Liver (tissue), 9 donors: ENCODE results near the gene MAPRE3. TPM values are rescaled to one million over a fixed set of nuclear protein-coding genes. Genes with fewer than 3 reads are reported as not detected.

ENCODE experiments used
- DNase-seq: peaks from one replicate; pipeline ENCODE4 v3.0.0-alpha.2; 2017; ENCODE audit warnings: low spot score
- H3K27ac ChIP-seq, 2 donors: one replicate each; pipeline ENCODE4 v1.7.0; 2013; ENCODE audit warnings: inconsistent platforms in 2 of 2, low read length in 2 of 2, control low read depth in 1 of 2, low read depth in 1 of 2, mild to moderate bottlenecking in 1 of 2
- H3K27me3 ChIP-seq, 4 donors: one replicate each; pipeline versions ENCODE4 v1.6.1 to v1.7.0; 2013; ENCODE audit warnings: low read length in 3 of 4, inconsistent platforms in 1 of 4, mild to moderate bottlenecking in 1 of 4, moderate library complexity in 1 of 4; ENCODE audit not compliant: control insufficient read depth in 4 of 4, insufficient read depth in 4 of 4
- H3K36me3 ChIP-seq, 4 donors: one replicate each; pipeline versions ENCODE4 v1.6.1 to v1.7.0; 2013; ENCODE audit warnings: low read length in 3 of 4, mild to moderate bottlenecking in 3 of 4, low read depth in 1 of 4, moderate library complexity in 1 of 4; ENCODE audit not compliant: control insufficient read depth in 4 of 4, insufficient read depth in 3 of 4
- H3K4me1 ChIP-seq, 4 donors: one replicate each; pipeline versions ENCODE4 v1.6.1 to v1.7.0; 2013; ENCODE audit warnings: low read length in 3 of 4, mild to moderate bottlenecking in 3 of 4, moderate library complexity in 1 of 4; ENCODE audit not compliant: control insufficient read depth in 4 of 4, insufficient read depth in 4 of 4
- H3K4me3 ChIP-seq, 3 donors: one replicate each; pipeline versions ENCODE4 v1.6.1 to v1.7.0; 2013; ENCODE audit warnings: low read length in 3 of 3, control low read depth in 1 of 3, low read depth in 1 of 3, mild to moderate bottlenecking in 1 of 3
- H3K9ac ChIP-seq, 2 donors: one replicate each; pipeline ENCODE4 v1.7.0; 2013; ENCODE audit warnings: low read length in 2 of 2, mild to moderate bottlenecking in 2 of 2, moderate library complexity in 2 of 2, control low read depth in 1 of 2, low read depth in 1 of 2
- H3K9me3 ChIP-seq, 4 donors: one replicate each; pipeline versions ENCODE4 v1.6.1 to v1.7.0; 2013; ENCODE audit warnings: low read length in 3 of 4; ENCODE audit not compliant: control insufficient read depth in 4 of 4
- ATF3 ChIP-seq: IDR thresholded peaks from 2 replicates; pipeline ENCODE4 v1.6.1; 2016; ENCODE audit warnings: antibody characterized with exemption
- CTCF ChIP-seq: fragments of 150-350 bp; IDR thresholded peaks from 2 replicates; pipeline ENCODE4 v1.5.1; 2017; ENCODE audit warnings: improper control_type of control experiment, low read depth, low read length; ENCODE audit not compliant: missing input control
- EGR1 ChIP-seq, 2 donors: IDR thresholded peaks; 2 replicates each; pipeline ENCODE4 v1.6.1; 2016 to 2018; ENCODE audit warnings: antibody characterized with exemption in 2 of 2, low read depth in 2 of 2
- FOXA1 ChIP-seq: IDR thresholded peaks from 2 replicates; pipeline ENCODE4 v1.6.1; 2016; ENCODE audit warnings: antibody characterized with exemption
- FOXA2 ChIP-seq: IDR thresholded peaks from 2 replicates; pipeline ENCODE4 v1.6.1; 2016; ENCODE audit warnings: antibody characterized with exemption
- HNF4A ChIP-seq, 2 donors: conservative IDR thresholded peaks; 2 replicates each; pipeline ENCODE4 v1.6.1; 2016; ENCODE audit warnings: antibody characterized with exemption in 2 of 2, mild to moderate bottlenecking in 2 of 2
- HNF4G ChIP-seq: IDR thresholded peaks from 2 replicates; pipeline ENCODE4 v1.6.1; 2016; ENCODE audit warnings: antibody characterized with exemption
- JUND ChIP-seq, 2 donors: IDR thresholded peaks; 2 replicates each; pipeline ENCODE4 v1.6.1; 2016; ENCODE audit warnings: antibody characterized with exemption in 2 of 2
- MAX ChIP-seq: IDR thresholded peaks from 2 replicates; pipeline ENCODE4 v1.6.1; 2016; ENCODE audit warnings: antibody characterized with exemption
- NR2F2 ChIP-seq: IDR thresholded peaks from 2 replicates; pipeline ENCODE4 v1.6.1; 2016; ENCODE audit warnings: antibody characterized with exemption
- RAD21 ChIP-seq, 2 donors: IDR thresholded peaks; 2 replicates each; pipeline ENCODE4 v1.6.1; 2016; ENCODE audit warnings: antibody characterized with exemption in 2 of 2, mild to moderate bottlenecking in 2 of 2
- RXRA ChIP-seq, 2 donors: IDR thresholded peaks; 2 replicates each; pipeline ENCODE4 v1.6.1; 2017 to 2018; ENCODE audit warnings: antibody characterized with exemption in 2 of 2, mild to moderate bottlenecking in 1 of 2
- SP1 ChIP-seq: IDR thresholded peaks from 2 replicates; pipeline ENCODE4 v1.6.1; 2018; ENCODE audit warnings: antibody characterized with exemption, mild to moderate bottlenecking
- YY1 ChIP-seq: IDR thresholded peaks from 2 replicates; pipeline ENCODE4 v1.6.1; 2016; ENCODE audit warnings: antibody characterized with exemption, mild to moderate bottlenecking
- ZBTB33 ChIP-seq: IDR thresholded peaks from 2 replicates; pipeline ENCODE4 v1.6.1; 2016; ENCODE audit warnings: antibody characterized with exemption
- WGBS: extraction: QIAGEN DNeasy Blood & Tissue Kit; methylation state at CpG from one replicate; pipeline ENCODE4 v1.1.7; 2013; 5-methylcytosine and 5-hydroxymethylcytosine counted together
- polyA plus RNA-seq, 2 donors: library from polyadenylated mRNA; stranded (reverse) in 1 of 2; unstranded in 1 of 2; fragments of 200-250 nt in 1 of 2; fragments of >200 nt in 1 of 2; fragmentation: Nextera tagmentation in 1 of 2; extraction: Ambion mirVana in 1 of 2; gene quantifications; one replicate each; pipeline versions ENCODE4 v1.2.1 to v1.2.3, GENCODE V29; 2013 to 2015
- total RNA-seq, 2 donors: library from RNA; depleted of rRNA; stranded (reverse); fragments of >200 nt; gene quantifications; one replicate each; pipeline ENCODE4 v1.2.3, GENCODE V29; 2014
- donor health status: healthy.
- donor health status: healthy.
- donor health status: healthy.
- donor health status: healthy.
- donor health status: healthy.

Gene MAPRE3
- total and polyA plus RNA-seq, 4 donors = 1.0 to 15.8 (median 9.8) TPM

- Histone ChIP-seq H3K4me1 (no peaks in the 10 kb centered on the region), H3K9ac (no peak overlapping the region), H3K9me3 (no peaks in the 10 kb centered on the region), H3K36me3 (no peaks in the 10 kb centered on the region), H3K4me3 (no peak overlapping the region), H3K27ac (no peak overlapping the region), H3K27me3 (peaks cover 0 to 3% (median 0%) of the 10 kb centered on the region in 4 donors)
- no peak for DNase-seq
- TF ChIP-seq NR2F2 (no peak), RXRA (IDR thresholded peaks at IDR 0.05) (peak in 1 of 2 donors; percentile 4)
- 65% methylated on average over 9 of the region's 9 CpGs for WGBS
Observed at GRCh38 chr2:26925100-26925791, 45.2 kb upstream of the MAPRE3 start.

GRCh38 chr2:26927221-26927620 lies 43.2 kb upstream of the MAPRE3 start:
- WGBS = 92% methylated on average over 9 of the region's 9 CpGs
- Histone ChIP-seq H3K36me3 (no peaks in the 10 kb centered on the region), H3K4me1 (no peaks in the 10 kb centered on the region), H3K9me3 (no peaks in the 10 kb centered on the region), H3K4me3 (no peak overlapping the region), H3K27me3 (no peaks in the 10 kb centered on the region), H3K27ac (no peak overlapping the region), H3K9ac (no peak overlapping the region)
- DNase-seq = no peak
- TF ChIP-seq HNF4A (conservative IDR thresholded peaks at IDR 0.05) (no peak), SP1 (no peak), HNF4G (no peak), CTCF (no peak), YY1 (no peak), FOXA1 (no peak), FOXA2 (no peak), MAX (no peak), ATF3 (no peak), JUND (IDR thresholded peaks at IDR 0.05) (no peak), RAD21 (IDR thresholded peaks at IDR 0.05) (no peak)

- Histone ChIP-seq H3K27ac (no peak overlapping the region), H3K36me3 (no peaks in the 10 kb centered on the region), H3K4me3 (no peak overlapping the region), H3K9ac (no peak overlapping the region), H3K9me3 (no peaks in the 10 kb centered on the region), H3K27me3 (no peaks in the 10 kb centered on the region), H3K4me1 (no peaks in the 10 kb centered on the region)
- TF ChIP-seq HNF4G (no peak), ZBTB33 (no peak), NR2F2 (no peak), RAD21 (IDR thresholded peaks at IDR 0.05) (no peak), EGR1 (IDR thresholded peaks at IDR 0.05; ENCODE audit: low read depth in 2 of 2) (no peak), JUND (IDR thresholded peaks at IDR 0.05) (no peak), ATF3 (no peak)
- WGBS = 76% methylated on average over 11 of the region's 11 CpGs
- DNase-seq = no peak
Observed at GRCh38 chr2:26932974-26933373, 37.5 kb upstream of the MAPRE3 start.
